GM23248 (cell line): ENCODE data around the gene TNFRSF4.
"Not testable (repeated sequence)": the region's sequence is repeated elsewhere in the genome, so short reads cannot be mapped to it uniquely, and the experiment has no call there.

Experiments used
- EZH2 ChIP-seq: fragments of 200-600 bp; sonication (generic); IDR thresholded peaks from 2 replicates; pipeline ENCODE4 v1.6.1; 2018; ENCODE audit warnings: antibody characterized with exemption, mild to moderate bottlenecking; ENCODE audit not compliant: insufficient read depth, poor library complexity, severe bottlenecking
- EZH2phosphoT487 ChIP-seq: fragments of 200-600 bp; sonication (generic); IDR thresholded peaks from 2 replicates; pipeline ENCODE4 v1.6.1; 2018; ENCODE audit warnings: antibody characterized with exemption, moderate library complexity, mild to moderate bottlenecking, low read depth; ENCODE audit not compliant: insufficient read depth

DNA sequence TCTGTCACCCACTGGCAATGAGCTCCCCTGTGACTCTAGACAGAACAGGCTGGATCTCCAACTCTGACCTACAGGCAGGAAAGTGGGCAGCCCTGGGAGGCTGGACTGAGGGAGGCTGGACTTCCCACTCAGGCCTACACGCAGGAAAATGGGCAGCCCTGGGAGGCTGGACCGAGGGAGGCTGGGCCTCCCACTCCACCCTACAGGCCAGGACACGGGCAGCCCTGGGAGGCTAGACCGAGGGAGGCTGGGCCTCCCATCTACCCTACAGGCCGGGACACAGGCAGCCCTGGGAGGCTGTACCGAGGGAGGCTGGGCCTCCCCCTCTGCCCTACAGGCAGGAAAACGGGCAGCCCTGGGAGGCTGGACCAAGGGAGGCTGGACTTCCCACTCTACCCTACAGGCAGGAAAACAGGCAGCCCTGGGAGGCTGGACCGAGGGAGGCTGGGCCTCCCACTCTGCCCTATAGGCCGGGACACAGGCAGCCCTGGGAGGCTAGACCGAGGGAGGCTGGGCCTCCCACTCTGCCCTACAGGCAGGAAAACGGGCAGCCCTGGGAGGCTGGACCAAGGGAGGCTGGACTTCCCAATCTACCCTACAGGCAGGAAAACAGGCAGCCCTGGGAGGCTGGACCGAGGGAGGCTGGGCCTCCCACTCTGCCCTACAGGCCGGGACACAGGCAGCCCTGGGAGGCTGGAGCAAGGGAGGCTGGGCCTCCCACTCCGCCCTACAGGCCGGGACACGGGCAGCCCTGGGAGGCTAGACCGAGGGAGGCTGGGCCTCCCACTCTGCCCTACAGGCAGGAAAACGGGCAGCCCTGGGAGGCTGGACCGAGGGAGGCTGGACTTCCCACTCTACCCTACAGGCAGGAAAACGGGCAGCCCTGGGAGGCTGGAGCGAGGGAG is 34.3 kb upstream of the TNFRSF4 start:
- not testable (repeated sequence) for TF ChIP-seq EZH2, EZH2phosphoT487
